Measurements from ENCODE around the gene TAF6. TPM values are rescaled to one million over a fixed set of nuclear protein-coding genes. Genes with fewer than 3 reads are reported as not detected.

The TAF6 gene
- total and polyA plus RNA-seq, 9 of the 15 experiments (the other 6 are each of a cell fraction or from before 2014, with no cell fraction given): 0.78 to 78.7 (median 21.3) TPM

DNA sequence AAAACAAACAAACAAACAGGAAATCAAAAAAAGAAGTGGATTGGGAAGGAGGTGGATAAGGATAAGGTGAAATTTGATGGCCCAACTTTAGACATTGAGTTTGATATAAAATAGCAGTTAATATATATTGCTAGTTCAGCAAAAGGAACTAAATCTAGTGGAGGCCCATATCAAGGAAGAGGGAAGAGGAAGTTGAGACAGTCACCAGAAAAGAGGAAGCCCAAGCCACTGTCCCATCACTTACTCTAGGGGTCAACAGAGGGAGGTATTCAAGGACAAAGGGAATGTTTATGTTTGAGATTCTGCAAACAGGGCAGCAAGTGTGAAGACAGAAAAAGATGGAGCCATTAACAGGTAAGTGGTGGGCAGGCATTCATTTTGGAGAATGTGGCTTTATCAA lies 33.2 kb upstream of the TAF6 start (continued):
- no peak for TF ChIP-seq ZFPM2 (CRISPR knock-in tag; IDR thresholded peaks at IDR 0.05)
- TF ChIP-seq, protein P1, sequence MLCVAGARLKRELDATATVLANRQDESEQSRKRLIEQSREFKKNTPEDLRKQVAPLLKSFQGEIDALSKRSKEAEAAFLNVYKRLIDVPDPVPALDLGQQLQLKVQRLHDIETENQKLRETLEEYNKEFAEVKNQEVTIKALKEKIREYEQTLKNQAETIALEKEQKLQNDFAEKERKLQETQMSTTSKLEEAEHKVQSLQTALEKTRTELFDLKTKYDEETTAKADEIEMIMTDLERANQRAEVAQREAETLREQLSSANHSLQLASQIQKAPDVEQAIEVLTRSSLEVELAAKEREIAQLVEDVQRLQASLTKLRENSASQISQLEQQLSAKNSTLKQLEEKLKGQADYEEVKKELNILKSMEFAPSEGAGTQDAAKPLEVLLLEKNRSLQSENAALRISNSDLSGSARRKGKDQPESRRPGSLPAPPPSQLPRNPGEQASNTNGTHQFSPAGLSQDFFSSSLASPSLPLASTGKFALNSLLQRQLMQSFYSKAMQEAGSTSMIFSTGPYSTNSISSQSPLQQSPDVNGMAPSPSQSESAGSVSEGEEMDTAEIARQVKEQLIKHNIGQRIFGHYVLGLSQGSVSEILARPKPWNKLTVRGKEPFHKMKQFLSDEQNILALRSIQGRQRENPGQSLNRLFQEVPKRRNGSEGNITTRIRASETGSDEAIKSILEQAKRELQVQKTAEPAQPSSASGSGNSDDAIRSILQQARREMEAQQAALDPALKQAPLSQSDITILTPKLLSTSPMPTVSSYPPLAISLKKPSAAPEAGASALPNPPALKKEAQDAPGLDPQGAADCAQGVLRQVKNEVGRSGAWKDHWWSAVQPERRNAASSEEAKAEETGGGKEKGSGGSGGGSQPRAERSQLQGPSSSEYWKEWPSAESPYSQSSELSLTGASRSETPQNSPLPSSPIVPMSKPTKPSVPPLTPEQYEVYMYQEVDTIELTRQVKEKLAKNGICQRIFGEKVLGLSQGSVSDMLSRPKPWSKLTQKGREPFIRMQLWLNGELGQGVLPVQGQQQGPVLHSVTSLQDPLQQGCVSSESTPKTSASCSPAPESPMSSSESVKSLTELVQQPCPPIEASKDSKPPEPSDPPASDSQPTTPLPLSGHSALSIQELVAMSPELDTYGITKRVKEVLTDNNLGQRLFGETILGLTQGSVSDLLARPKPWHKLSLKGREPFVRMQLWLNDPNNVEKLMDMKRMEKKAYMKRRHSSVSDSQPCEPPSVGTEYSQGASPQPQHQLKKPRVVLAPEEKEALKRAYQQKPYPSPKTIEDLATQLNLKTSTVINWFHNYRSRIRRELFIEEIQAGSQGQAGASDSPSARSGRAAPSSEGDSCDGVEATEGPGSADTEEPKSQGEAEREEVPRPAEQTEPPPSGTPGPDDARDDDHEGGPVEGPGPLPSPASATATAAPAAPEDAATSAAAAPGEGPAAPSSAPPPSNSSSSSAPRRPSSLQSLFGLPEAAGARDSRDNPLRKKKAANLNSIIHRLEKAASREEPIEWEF (CRISPR knock-in tag; IDR thresholded peaks at IDR 0.05): no peak
- 0 out of 4 replicates have a peak, but pooled peaks of 1 of the 2 experiments have one; percentile 7 for TF ChIP-seq MAZ (CRISPR knock-in tag; conservative IDR thresholded peaks at IDR 0.05 in 1 of 2, IDR thresholded peaks at IDR 0.05 in 1 of 2)
- no peak for TF ChIP-seq ZKSCAN8 (CRISPR knock-in tag; IDR thresholded peaks at IDR 0.05)
- peak; percentile 73 to 92; a peak in 3 of 4 replicates for TF ChIP-seq ETV6 (IDR thresholded peaks at IDR 0.05; ENCODE audit: borderline replicate concordance in 1 of 2, low read depth in 2 of 2, low read length in 1 of 2)
- TF ChIP-seq ETV6 (CRISPR knock-in tag; IDR thresholded peaks at IDR 0.05; ENCODE audit: borderline replicate concordance): no peak
- TF ChIP-seq HDAC6 (IDR thresholded peaks at IDR 0.05; ENCODE audit: low read depth, low read length): no peak
- peak in 1 of 2 experiments; percentile 83; a peak in 1 of 4 replicates for TF ChIP-seq SRF (CRISPR knock-in tag; IDR thresholded peaks at IDR 0.05)
- TF ChIP-seq, protein P2, sequence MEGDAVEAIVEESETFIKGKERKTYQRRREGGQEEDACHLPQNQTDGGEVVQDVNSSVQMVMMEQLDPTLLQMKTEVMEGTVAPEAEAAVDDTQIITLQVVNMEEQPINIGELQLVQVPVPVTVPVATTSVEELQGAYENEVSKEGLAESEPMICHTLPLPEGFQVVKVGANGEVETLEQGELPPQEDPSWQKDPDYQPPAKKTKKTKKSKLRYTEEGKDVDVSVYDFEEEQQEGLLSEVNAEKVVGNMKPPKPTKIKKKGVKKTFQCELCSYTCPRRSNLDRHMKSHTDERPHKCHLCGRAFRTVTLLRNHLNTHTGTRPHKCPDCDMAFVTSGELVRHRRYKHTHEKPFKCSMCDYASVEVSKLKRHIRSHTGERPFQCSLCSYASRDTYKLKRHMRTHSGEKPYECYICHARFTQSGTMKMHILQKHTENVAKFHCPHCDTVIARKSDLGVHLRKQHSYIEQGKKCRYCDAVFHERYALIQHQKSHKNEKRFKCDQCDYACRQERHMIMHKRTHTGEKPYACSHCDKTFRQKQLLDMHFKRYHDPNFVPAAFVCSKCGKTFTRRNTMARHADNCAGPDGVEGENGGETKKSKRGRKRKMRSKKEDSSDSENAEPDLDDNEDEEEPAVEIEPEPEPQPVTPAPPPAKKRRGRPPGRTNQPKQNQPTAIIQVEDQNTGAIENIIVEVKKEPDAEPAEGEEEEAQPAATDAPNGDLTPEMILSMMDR (IDR thresholded peaks at IDR 0.05 in 2 of 3, conservative IDR thresholded peaks at IDR 0.05 in 1 of 3; ENCODE audit: insufficient read depth in 2 of 3, low read depth in 1 of 3, low read length in 3 of 3): peak in 1 of 3 experiments; percentile 37; a peak in 2 of 6 replicates
- peak in 1 of 2 experiments; percentile 19; a peak in 1 of 4 replicates for TF ChIP-seq FOXK2 (conservative IDR thresholded peaks at IDR 0.05 in 1 of 2, IDR thresholded peaks at IDR 0.05 in 1 of 2; ENCODE audit: low read depth in 2 of 2)
- peak; percentile 42; the same call in 1 of the 2 replicates for TF ChIP-seq EP300 (IDR thresholded peaks at IDR 0.05; ENCODE audit: low read length)
- TF ChIP-seq POLR2B (IDR thresholded peaks at IDR 0.05; ENCODE audit: low read depth, partially characterized antibody): no peak
- TF ChIP-seq, protein P3, sequence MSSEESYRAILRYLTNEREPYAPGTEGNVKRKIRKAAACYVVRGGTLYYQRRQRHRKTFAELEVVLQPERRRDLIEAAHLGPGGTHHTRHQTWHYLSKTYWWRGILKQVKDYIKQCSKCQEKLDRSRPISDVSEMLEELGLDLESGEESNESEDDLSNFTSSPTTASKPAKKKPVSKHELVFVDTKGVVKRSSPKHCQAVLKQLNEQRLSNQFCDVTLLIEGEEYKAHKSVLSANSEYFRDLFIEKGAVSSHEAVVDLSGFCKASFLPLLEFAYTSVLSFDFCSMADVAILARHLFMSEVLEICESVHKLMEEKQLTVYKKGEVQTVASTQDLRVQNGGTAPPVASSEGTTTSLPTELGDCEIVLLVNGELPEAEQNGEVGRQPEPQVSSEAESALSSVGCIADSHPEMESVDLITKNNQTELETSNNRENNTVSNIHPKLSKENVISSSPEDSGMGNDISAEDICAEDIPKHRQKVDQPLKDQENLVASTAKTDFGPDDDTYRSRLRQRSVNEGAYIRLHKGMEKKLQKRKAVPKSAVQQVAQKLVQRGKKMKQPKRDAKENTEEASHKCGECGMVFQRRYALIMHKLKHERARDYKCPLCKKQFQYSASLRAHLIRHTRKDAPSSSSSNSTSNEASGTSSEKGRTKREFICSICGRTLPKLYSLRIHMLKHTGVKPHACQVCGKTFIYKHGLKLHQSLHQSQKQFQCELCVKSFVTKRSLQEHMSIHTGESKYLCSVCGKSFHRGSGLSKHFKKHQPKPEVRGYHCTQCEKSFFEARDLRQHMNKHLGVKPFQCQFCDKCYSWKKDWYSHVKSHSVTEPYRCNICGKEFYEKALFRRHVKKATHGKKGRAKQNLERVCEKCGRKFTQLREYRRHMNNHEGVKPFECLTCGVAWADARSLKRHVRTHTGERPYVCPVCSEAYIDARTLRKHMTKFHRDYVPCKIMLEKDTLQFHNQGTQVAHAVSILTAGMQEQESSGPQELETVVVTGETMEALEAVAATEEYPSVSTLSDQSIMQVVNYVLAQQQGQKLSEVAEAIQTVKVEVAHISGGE (CRISPR knock-in tag; IDR thresholded peaks at IDR 0.05): peak in 1 of 3 experiments; percentile 72; a peak in 2 of 6 replicates
- TF ChIP-seq, protein P4, sequence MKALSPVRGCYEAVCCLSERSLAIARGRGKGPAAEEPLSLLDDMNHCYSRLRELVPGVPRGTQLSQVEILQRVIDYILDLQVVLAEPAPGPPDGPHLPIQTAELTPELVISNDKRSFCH (CRISPR knock-in tag; IDR thresholded peaks at IDR 0.05): no peak
- TF ChIP-seq, protein P4 (tag; IDR thresholded peaks at IDR 0.05): no peak

All from K562 (cell line).